NCI-H82 (cell line): ENCODE data around the gene FAM184A.
"Not testable (repeated sequence)": the region's sequence is repeated elsewhere in the genome, so short reads cannot be mapped to it uniquely, and the experiment has no call there.

Source experiments
- DNase-seq: peaks from one replicate; lab custom pipeline; 2025; lab: John Stamatoyannopoulos, UW

The FAM184A gene

GRCh38 chr6:119006974-119007373 lies 71.5 kb downstream of the FAM184A start:
- DNase-seq, result no peak

- peak; percentile 40 for DNase-seq
Measured at GRCh38 chr6:119002069-119002468, 76.4 kb downstream of the FAM184A start.

- no peak for DNase-seq
Measured at GRCh38 chr6:118999494-119000040, 78.9 kb downstream of the FAM184A start.

- not testable (repeated sequence) for DNase-seq
Measured at GRCh38 chr6:118997426-118997825, 81.0 kb downstream of the FAM184A start.

- no peak for DNase-seq
Measured at GRCh38 chr6:118996289-118996820, 82.1 kb downstream of the FAM184A start.

GRCh38 chr6:118993803-118994251 lies 84.6 kb downstream of the FAM184A start:
- DNase-seq, result peak; percentile 76

- DNase-seq, result no peak
Measured at GRCh38 chr6:118993358-118993757, 85.1 kb downstream of the FAM184A start.

- DNase-seq, result peak; percentile 99
Measured at GRCh38 chr6:118992186-118992795, 86.2 kb downstream of the FAM184A start.

- peak; percentile 23 for DNase-seq
Measured at GRCh38 chr6:118986312-118986711, 92.2 kb downstream of the FAM184A start.

GRCh38 chr6:118985123-118985830 lies 93.2 kb downstream of the FAM184A start:
- peak; percentile 96 for DNase-seq

- DNase-seq, result no peak
Measured at GRCh38 chr6:118984342-118984741, 94.1 kb downstream of the FAM184A start.

- no peak for DNase-seq
Measured at GRCh38 chr6:118982575-118982911, 95.9 kb downstream of the FAM184A start.

- DNase-seq, result peak; percentile 93
Measured at GRCh38 chr6:118981884-118982574, 96.4 kb downstream of the FAM184A start.

- peak; percentile 12 for DNase-seq
Measured at GRCh38 chr6:118980063-118980462, 98.4 kb downstream of the FAM184A start.

- DNase-seq, result no peak
Measured at GRCh38 chr6:118974790-118975189, 103.7 kb downstream of the FAM184A start.

- no peak for DNase-seq
Measured at GRCh38 chr6:118971682-118972081, 106.8 kb downstream of the FAM184A start.

GRCh38 chr6:118970866-118971265 lies 107.6 kb downstream of the FAM184A start:
- DNase-seq, result no peak

GRCh38 chr6:118968416-118968815 lies 110.0 kb downstream of the FAM184A start:
- DNase-seq, result peak; percentile 55

- no peak for DNase-seq
Measured at GRCh38 chr6:118967239-118967638, 111.2 kb downstream of the FAM184A start.

GRCh38 chr6:118965843-118966370 lies 112.6 kb downstream of the FAM184A start:
- DNase-seq, result no peak

GRCh38 chr6:118965371-118965770 lies 113.1 kb downstream of the FAM184A start:
- DNase-seq, result no peak

GRCh38 chr6:118963003-118963402 lies 115.5 kb downstream of the FAM184A start:
- DNase-seq, result no peak
